Measurements from ENCODE around the gene ETFA. TPM values are rescaled to one million over a fixed set of nuclear protein-coding genes. Genes with fewer than 3 reads are reported as not detected.

ETFA gene
- total RNA-seq: 112 and 113 TPM in 2 replicates

GRCh38 chr15:76311100-76311953 lies at the start of gene ETFA:
Gene ETFA (minus strand): TSS chr15:76311469. CDS start chr15:76311388, 81 bp downstream.
- Mint-ChIP-seq H3K9me3 (no peaks in the 10 kb centered on the region), H3K4me1 (peaks cover 35% of the 10 kb centered on the region), H3K36me3 (ENCODE audit: low read depth) (peaks cover 9% of the 10 kb centered on the region), H3K27ac (peak within 1 kb of the TSS; percentile 82), H3K27me3 (no peaks in the 10 kb centered on the region), H3K4me3 (peak within 1 kb of the TSS; percentile 89)
- CTCF ChIA-PET: no interaction called here
- DNase-seq (peak; percentile 90), ATAC-seq (ENCODE audit: low read depth) (peak; percentile 97)
- TF ChIP-seq, protein P1, sequence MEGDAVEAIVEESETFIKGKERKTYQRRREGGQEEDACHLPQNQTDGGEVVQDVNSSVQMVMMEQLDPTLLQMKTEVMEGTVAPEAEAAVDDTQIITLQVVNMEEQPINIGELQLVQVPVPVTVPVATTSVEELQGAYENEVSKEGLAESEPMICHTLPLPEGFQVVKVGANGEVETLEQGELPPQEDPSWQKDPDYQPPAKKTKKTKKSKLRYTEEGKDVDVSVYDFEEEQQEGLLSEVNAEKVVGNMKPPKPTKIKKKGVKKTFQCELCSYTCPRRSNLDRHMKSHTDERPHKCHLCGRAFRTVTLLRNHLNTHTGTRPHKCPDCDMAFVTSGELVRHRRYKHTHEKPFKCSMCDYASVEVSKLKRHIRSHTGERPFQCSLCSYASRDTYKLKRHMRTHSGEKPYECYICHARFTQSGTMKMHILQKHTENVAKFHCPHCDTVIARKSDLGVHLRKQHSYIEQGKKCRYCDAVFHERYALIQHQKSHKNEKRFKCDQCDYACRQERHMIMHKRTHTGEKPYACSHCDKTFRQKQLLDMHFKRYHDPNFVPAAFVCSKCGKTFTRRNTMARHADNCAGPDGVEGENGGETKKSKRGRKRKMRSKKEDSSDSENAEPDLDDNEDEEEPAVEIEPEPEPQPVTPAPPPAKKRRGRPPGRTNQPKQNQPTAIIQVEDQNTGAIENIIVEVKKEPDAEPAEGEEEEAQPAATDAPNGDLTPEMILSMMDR (IDR thresholded peaks at IDR 0.05): no peak
- intact Hi-C loops (cut with micrococcal nuclease): loop anchor here (1.0 to 10.0 kb wide), 4 partner anchors 24 to 753 kb away; partner anchors contain the start of gene RCN2
- POLR2A ChIA-PET: interaction anchor here (1.0 to 1.9 kb wide), 2 partner anchors 25 to 29 kb away, joined by 11 to 16 read pairs; partner anchors contain the start of gene ISL2

DNA sequence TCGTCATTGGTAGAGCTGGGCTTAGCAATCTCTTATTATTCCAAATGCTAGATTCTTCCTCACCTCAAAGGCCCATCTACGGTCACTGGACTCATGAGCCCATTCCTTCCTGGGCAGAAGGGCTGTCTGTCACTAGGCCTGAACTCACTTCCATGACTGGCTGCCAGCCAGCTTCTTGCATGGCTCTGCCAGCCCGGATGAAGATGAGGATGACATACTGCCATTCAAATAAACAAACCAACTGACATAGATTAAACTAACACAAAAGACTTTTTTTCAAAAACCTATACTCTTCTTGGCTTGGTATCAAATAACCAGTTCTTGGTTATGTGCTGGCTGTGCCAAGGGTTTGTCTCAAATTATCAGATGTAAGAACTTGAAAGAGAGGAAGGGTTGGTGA lies 49.1 kb upstream of the ETFA start:
- Mint-ChIP-seq H3K27ac (no peak overlapping the region), H3K36me3 (ENCODE audit: low read depth) (peaks cover 10% of the 10 kb centered on the region), H3K9me3 (no peaks in the 10 kb centered on the region), H3K4me3 (no peak overlapping the region), H3K4me1 (no peaks in the 10 kb centered on the region), H3K27me3 (no peaks in the 10 kb centered on the region)
- ChIA-PET POLR2A (no interaction called here), CTCF (no interaction called here)
- intact Hi-C loops (cut with micrococcal nuclease): no loop called here
- TF ChIP-seq, protein P1 (IDR thresholded peaks at IDR 0.05): no peak
- ATAC-seq (ENCODE audit: low read depth) (no peak), DNase-seq (no peak)

DNA sequence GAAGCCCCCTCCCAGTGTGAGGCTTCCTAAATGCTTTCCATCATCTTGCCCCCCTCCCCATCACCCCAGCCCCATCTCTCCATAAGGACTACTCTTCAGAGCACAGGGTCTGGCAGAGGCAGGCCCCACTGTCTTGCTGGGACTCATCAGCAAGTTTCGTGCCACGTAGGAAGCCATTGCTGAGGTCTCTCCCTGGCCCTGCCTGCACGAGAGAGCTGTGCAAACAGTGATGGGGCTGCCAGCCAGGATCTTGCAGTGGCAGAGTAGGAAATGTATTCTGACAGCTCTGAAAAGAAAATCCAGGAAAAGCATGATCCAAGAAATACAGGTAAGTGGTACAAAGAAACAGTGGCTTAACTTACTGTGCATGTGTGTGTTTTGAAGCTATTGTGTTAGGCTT lies 47.9 kb upstream of the ETFA start:
- H3K9me3 Mint-ChIP-seq: no peaks in the 10 kb centered on the region
- H3K4me3 Mint-ChIP-seq: no peak overlapping the region
- ChIA-PET CTCF (no interaction called here), POLR2A (no interaction called here)
- H3K27ac Mint-ChIP-seq: no peak overlapping the region
- intact Hi-C loops (cut with micrococcal nuclease): no loop called here
- no peaks in the 10 kb centered on the region for H3K27me3 Mint-ChIP-seq
- H3K4me1 Mint-ChIP-seq: no peaks in the 10 kb centered on the region
- ATAC-seq (ENCODE audit: low read depth): no peak
- DNase-seq: no peak
- TF ChIP-seq, protein P1 (IDR thresholded peaks at IDR 0.05): no peak
- peaks cover 10% of the 10 kb centered on the region for H3K36me3 Mint-ChIP-seq (ENCODE audit: low read depth)

GRCh38 chr15:76358453-76358852 lies 47.2 kb upstream of the ETFA start:
- Mint-ChIP-seq H3K9me3 (no peaks in the 10 kb centered on the region), H3K27me3 (no peaks in the 10 kb centered on the region), H3K36me3 (ENCODE audit: low read depth) (peaks cover 17% of the 10 kb centered on the region), H3K4me1 (no peaks in the 10 kb centered on the region), H3K27ac (no peak overlapping the region), H3K4me3 (no peak overlapping the region)
- TF ChIP-seq, protein P1 (IDR thresholded peaks at IDR 0.05): no peak
- CTCF ChIA-PET: no interaction called here
- no peak for DNase-seq
- POLR2A ChIA-PET: no interaction called here
- ATAC-seq (ENCODE audit: low read depth): no peak
- intact Hi-C loops (cut with micrococcal nuclease): no loop called here

DNA sequence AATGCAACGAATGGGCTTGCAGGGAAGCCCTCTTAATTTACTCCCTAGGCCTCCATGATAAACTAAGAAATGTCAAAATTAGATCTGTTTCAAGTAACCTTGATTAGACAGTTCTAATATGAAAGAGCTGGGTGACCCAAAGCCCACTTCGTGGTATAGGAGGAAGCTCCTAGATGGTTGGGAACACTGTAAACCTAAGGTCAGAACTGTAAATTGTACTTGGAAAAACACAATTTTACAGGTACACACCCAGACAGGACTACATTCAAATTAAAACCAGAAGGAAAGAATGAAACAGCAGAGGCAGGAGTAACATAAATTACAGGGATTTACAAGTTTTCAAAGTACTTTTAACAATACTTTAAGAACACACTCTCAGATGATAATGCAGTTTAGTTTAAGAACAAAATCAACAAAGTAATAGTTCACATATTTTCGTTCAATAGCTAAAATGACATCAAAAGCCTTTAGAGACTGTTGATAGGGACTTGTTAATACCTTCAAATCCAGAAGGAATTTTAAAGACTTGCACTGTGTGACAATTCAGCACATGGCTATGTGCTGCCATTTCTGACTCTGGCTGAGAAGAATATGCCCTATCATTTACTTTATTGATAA lies 43.7 kb upstream of the ETFA start:
- Mint-ChIP-seq H3K36me3 (ENCODE audit: low read depth) (peaks cover 26% of the 10 kb centered on the region), H3K4me1 (no peaks in the 10 kb centered on the region), H3K27me3 (no peaks in the 10 kb centered on the region), H3K9me3 (no peaks in the 10 kb centered on the region), H3K27ac (no peak overlapping the region), H3K4me3 (no peak overlapping the region)
- DNase-seq: no peak
- ChIA-PET CTCF (interaction anchor here (0.7 kb wide), 1 partner anchor 643 kb away, joined by 3 read pairs; no protein-coding TSS in a partner anchor), POLR2A (interaction anchor here (0.5 kb wide), 1 partner anchor 486 kb away, joined by 6 read pairs; no protein-coding TSS in a partner anchor)
- intact Hi-C loops (cut with micrococcal nuclease): no loop called here
- TF ChIP-seq, protein P1 (IDR thresholded peaks at IDR 0.05): no peak
- no peak for ATAC-seq (ENCODE audit: low read depth)
